H1 (cell line): ENCODE results near the gene EPS8. TPM values are rescaled to one million over a fixed set of nuclear protein-coding genes. Genes with fewer than 3 reads are reported as not detected.

Experiments used
- CTCF ChIA-PET: fragments of 300-600 bp; sonication (Branson Sonifier 250); formaldehyde crosslinking; loops from one replicate; lab custom pipeline; 2021; ENCODE audit not compliant: partially characterized antibody; lab: Charles Lee
- POLR2A ChIA-PET: fragments of 300-600 bp; sonication (Branson Sonifier 250); formaldehyde crosslinking; loops from one replicate; lab custom pipeline; 2021; ENCODE audit warnings: inconsistent platforms; ENCODE audit not compliant: partially characterized antibody; lab: Charles Lee
- DNase-seq, 2 experiments: peaks; one replicate each; pipeline versions ENCODE4 v3.0.0 to v3.0.0-alpha.2; 2010 to 2022; ENCODE audit warnings: low spot score in 2 of 2, low read depth in 1 of 2, mixed read lengths in 1 of 2
- FAIRE-seq: peaks from 2 replicates; lab custom pipeline; 2011; peaks lifted over from hg19 to GRCh38; lab: Jason Lieb, UNC
- H2AFZ ChIP-seq: 2 replicates; pipeline ENCODE4 v1.8.1; 2012; ENCODE audit warnings: low read length, inconsistent platforms
- H2AK5ac ChIP-seq: 2 replicates; pipeline ENCODE4 v1.6.1; 2013; ENCODE audit warnings: low read depth, low read length
- H2BK120ac ChIP-seq: replicated peaks from 2 replicates; pipeline ENCODE3; 2013; ENCODE audit warnings: low read depth, low read length, inconsistent platforms
- H2BK12ac ChIP-seq: 2 replicates; pipeline ENCODE4 v1.6.1; 2013; ENCODE audit warnings: low read depth, low read length
- H2BK15ac ChIP-seq: 2 replicates; pipeline ENCODE4 v1.6.1; 2013; ENCODE audit warnings: low read length
- H2BK20ac ChIP-seq: 2 replicates; pipeline ENCODE4 v1.6.1; 2013; ENCODE audit warnings: low read length
- H2BK5ac ChIP-seq: 2 replicates; pipeline ENCODE4 v1.6.1; 2013; ENCODE audit warnings: low read depth, low read length
- H3K14ac ChIP-seq: 2 replicates; pipeline ENCODE4 v1.6.1; 2013; ENCODE audit warnings: inconsistent platforms; ENCODE audit not compliant: insufficient read length
- H3K18ac ChIP-seq: 2 replicates; pipeline ENCODE4 v1.6.1; 2013; ENCODE audit warnings: low read length; ENCODE audit errors: extremely low read depth
- H3K23ac ChIP-seq: 2 replicates; pipeline ENCODE4 v1.6.1; 2013; ENCODE audit warnings: inconsistent platforms; ENCODE audit not compliant: insufficient read length
- H3K23me2 ChIP-seq: 2 replicates; pipeline ENCODE4 v1.6.1; 2013; ENCODE audit warnings: low read depth, low read length
- H3K27ac ChIP-seq: 2 replicates; pipeline ENCODE4 v1.6.1; 2011; ENCODE audit warnings: low read depth, low read length, inconsistent platforms
- H3K27me3 ChIP-seq, 4 experiments: replicated peaks in 1 of 4; 1 replicate in 1 of 4; 2 replicates in 3 of 4; pipeline versions ENCODE4 v1.6.1 to v1.8.1; 2011 to 2013; ENCODE audit warnings: low read length in 3 of 4, mild to moderate bottlenecking in 3 of 4, inconsistent platforms in 2 of 4, mixed read lengths in 2 of 4, moderate library complexity in 1 of 4; ENCODE audit not compliant: control insufficient read depth in 3 of 4, insufficient read depth in 3 of 4; ENCODE audit errors: extremely low read depth in 1 of 4
- H3K36me3 ChIP-seq, 4 experiments: 2 replicates each; pipeline versions ENCODE4 v1.6.1 to v1.8.1; 2011 to 2013; ENCODE audit warnings: mild to moderate bottlenecking in 4 of 4, low read length in 3 of 4, moderate library complexity in 2 of 4, control low read depth in 1 of 4, inconsistent platforms in 1 of 4; ENCODE audit not compliant: insufficient read depth in 4 of 4, control insufficient read depth in 2 of 4
- H3K4ac ChIP-seq: replicated peaks from 2 replicates; pipeline ENCODE3; 2013; ENCODE audit warnings: low read length, low read depth, mixed read lengths, inconsistent platforms; ENCODE audit not compliant: insufficient read length
- H3K4me1 ChIP-seq, 4 experiments: replicated peaks in 1 of 4; 1 replicate in 1 of 4; 2 replicates in 3 of 4; pipeline versions ENCODE4 v1.6.1 to v1.8.1; 2011 to 2013; ENCODE audit warnings: low read length in 3 of 4, inconsistent platforms in 2 of 4, mixed read lengths in 1 of 4; ENCODE audit not compliant: insufficient read depth in 4 of 4, control insufficient read depth in 3 of 4
- H3K4me2 ChIP-seq, 2 experiments: 2 replicates each; pipeline versions ENCODE4 v1.6.1 to v1.8.1; 2011 to 2013; ENCODE audit warnings: low read depth in 2 of 2, low read length in 2 of 2, control low read depth in 1 of 2, inconsistent platforms in 1 of 2, mild to moderate bottlenecking in 1 of 2; ENCODE audit not compliant: insufficient read depth in 1 of 2
- H3K4me3 ChIP-seq, 4 experiments: fragments of 200-600, 300-600 bp in 1 of 4; sonication (generic), shearing (Covaris generic), sonication (Bioruptor Twin) in 1 of 4; 2 replicates each; pipeline versions ENCODE4 v1.5.1 to v1.8.1; 2011 to 2016; ENCODE audit warnings: low read length in 4 of 4, low read depth in 3 of 4, control low read depth in 2 of 4, inconsistent platforms in 2 of 4, mild to moderate bottlenecking in 2 of 4, mixed read lengths in 1 of 4, moderate library complexity in 1 of 4; ENCODE audit not compliant: insufficient read depth in 2 of 4; ENCODE audit errors: extremely low read depth in 1 of 4
- H3K56ac ChIP-seq: replicated peaks from 2 replicates; pipeline ENCODE3; 2013; ENCODE audit warnings: low read depth, mild to moderate bottlenecking, mixed read lengths, low read length, inconsistent platforms; ENCODE audit not compliant: insufficient read length
- H3K79me1 ChIP-seq: 2 replicates; pipeline ENCODE4 v1.6.1; 2013; ENCODE audit warnings: low read depth, low read length, control low read depth
- H3K79me2 ChIP-seq, 2 experiments: 2 replicates each; pipeline versions ENCODE4 v1.6.1 to v1.8.1; 2012 to 2013; ENCODE audit warnings: low read length in 2 of 2, mild to moderate bottlenecking in 2 of 2, inconsistent platforms in 1 of 2; ENCODE audit not compliant: insufficient read depth in 2 of 2, control insufficient read depth in 1 of 2
- H3K9ac ChIP-seq, 4 experiments: replicated peaks in 1 of 4; 1 replicate in 1 of 4; 2 replicates in 3 of 4; pipeline versions ENCODE4 v1.6.1 to v1.8.1; 2011 to 2013; ENCODE audit warnings: low read depth in 3 of 4, low read length in 3 of 4, control low read depth in 2 of 4, mild to moderate bottlenecking in 2 of 4, moderate library complexity in 2 of 4, inconsistent platforms in 1 of 4; ENCODE audit errors: extremely low read depth in 1 of 4
- H3K9me3 ChIP-seq, 2 experiments: 2 replicates each; pipeline versions ENCODE4 v1.6.1 to v1.8.1; 2012 to 2013; ENCODE audit warnings: mild to moderate bottlenecking in 2 of 2, moderate library complexity in 2 of 2, control low read depth in 1 of 2, inconsistent platforms in 1 of 2, low read depth in 1 of 2, low read length in 1 of 2, mixed read lengths in 1 of 2; ENCODE audit not compliant: insufficient read depth in 2 of 2
- H4K20me1 ChIP-seq, 2 experiments: replicated peaks in 1 of 2; 2 replicates each; pipeline versions ENCODE3 to v1.8.1; 2011 to 2013; ENCODE audit warnings: inconsistent platforms in 2 of 2, low read length in 2 of 2, mild to moderate bottlenecking in 1 of 2; ENCODE audit not compliant: insufficient read depth in 2 of 2, control insufficient read depth in 1 of 2
- H4K5ac ChIP-seq: 2 replicates; pipeline ENCODE4 v1.6.1; 2013; ENCODE audit warnings: low read length, low read depth, mixed read lengths, inconsistent platforms; ENCODE audit not compliant: insufficient read length
- H4K8ac ChIP-seq: 2 replicates; pipeline ENCODE4 v1.8.0; 2013; ENCODE audit warnings: mild to moderate bottlenecking, moderate library complexity, low read length, inconsistent platforms; ENCODE audit not compliant: insufficient read depth; ENCODE audit errors: extremely low read depth
- H4K91ac ChIP-seq: replicated peaks from 2 replicates; pipeline ENCODE3; 2013; ENCODE audit warnings: low read length, mixed read lengths, inconsistent platforms; ENCODE audit not compliant: insufficient read length
- JUND ChIP-seq: IDR thresholded peaks from 2 replicates; pipeline ENCODE4 v1.6.1; 2011; ENCODE audit warnings: mild to moderate bottlenecking, improper control_type of control experiment, low read length
- POLR2AphosphoS5 ChIP-seq: IDR thresholded peaks from 2 replicates; pipeline ENCODE4 v1.6.1; 2011; ENCODE audit warnings: low read depth, low read length
- POU5F1 ChIP-seq: IDR thresholded peaks from 2 replicates; pipeline ENCODE4 v1.6.1; 2011; ENCODE audit warnings: low read depth, mild to moderate bottlenecking, low read length, moderate library complexity
- YY1 ChIP-seq: IDR thresholded peaks from 2 replicates; pipeline ENCODE4 v1.6.1; 2011; ENCODE audit warnings: low read depth, mild to moderate bottlenecking, low read length
- WGBS, 2 experiments: shearing (Covaris generic) in 1 of 2; methylation state at CpG; one replicate each; pipeline versions ENCODE4 v1.1.6 to v1.1.7; 2013 to 2015; ENCODE audit warnings: low lambda C conversion rate in 2 of 2, mixed read lengths in 2 of 2, inconsistent platforms in 1 of 2, low coverage in 1 of 2, missing lambda C conversion rate in 1 of 2; ENCODE audit not compliant: insufficient replicate concordance in 2 of 2, insufficient coverage in 1 of 2, insufficient read length in 1 of 2; ENCODE audit errors: extremely low coverage in 1 of 2, missing lambda C conversion rate in 1 of 2; 5-methylcytosine and 5-hydroxymethylcytosine counted together
- polyA plus RNA-seq, 7 experiments: library from polyadenylated mRNA; depleted of rRNA in 3 of 7; stranded (reverse) in 5 of 7; unstranded in 2 of 7; fragments of >200 nt in 5 of 7; fragments of 200-250 nt in 2 of 7; gene quantifications; 1 replicate in 5 of 7; 2 replicates in 1 of 7; 4 replicates in 1 of 7; pipeline versions ENCODE4 v1.2.1 to v1.2.3, GENCODE V29; 2011 to 2013; ENCODE audit warnings: missing spikeins in 2 of 7, mixed read lengths in 2 of 7
- total RNA-seq: library from RNA; stranded (reverse); fragmentation: NEBNext Ultra II Directional; extraction: Animal tissue kit (Norgen Biotek cat#: 25700); gene quantifications from 2 replicates; pipeline ENCODE4 v1.2.1, GENCODE V29; 2021
- TF ChIP-seq, protein P1 (sequence below), 3 experiments: IDR thresholded peaks; 1 replicate in 2 of 3; 2 replicates in 1 of 3; pipeline versions ENCODE4 v1.5.1 to v1.6.1; 2011; ENCODE audit warnings: low read length in 3 of 3, mild to moderate bottlenecking in 3 of 3, inconsistent platforms in 2 of 3, low read depth in 1 of 3, moderate library complexity in 1 of 3; ENCODE audit not compliant: insufficient read depth in 1 of 3; ENCODE audit errors: control extremely low read depth in 1 of 3
- TF ChIP-seq, protein P2 (sequence below): IDR thresholded peaks from 2 replicates; pipeline ENCODE4 v1.6.1; 2011; ENCODE audit warnings: low read length, improper control_type of control experiment

The EPS8 gene
- total and polyA plus RNA-seq, 2 of the 8 experiments (the other 6 are each of a cell fraction or from before 2014, with no cell fraction given): 3.0 to 4.6 TPM

DNA sequence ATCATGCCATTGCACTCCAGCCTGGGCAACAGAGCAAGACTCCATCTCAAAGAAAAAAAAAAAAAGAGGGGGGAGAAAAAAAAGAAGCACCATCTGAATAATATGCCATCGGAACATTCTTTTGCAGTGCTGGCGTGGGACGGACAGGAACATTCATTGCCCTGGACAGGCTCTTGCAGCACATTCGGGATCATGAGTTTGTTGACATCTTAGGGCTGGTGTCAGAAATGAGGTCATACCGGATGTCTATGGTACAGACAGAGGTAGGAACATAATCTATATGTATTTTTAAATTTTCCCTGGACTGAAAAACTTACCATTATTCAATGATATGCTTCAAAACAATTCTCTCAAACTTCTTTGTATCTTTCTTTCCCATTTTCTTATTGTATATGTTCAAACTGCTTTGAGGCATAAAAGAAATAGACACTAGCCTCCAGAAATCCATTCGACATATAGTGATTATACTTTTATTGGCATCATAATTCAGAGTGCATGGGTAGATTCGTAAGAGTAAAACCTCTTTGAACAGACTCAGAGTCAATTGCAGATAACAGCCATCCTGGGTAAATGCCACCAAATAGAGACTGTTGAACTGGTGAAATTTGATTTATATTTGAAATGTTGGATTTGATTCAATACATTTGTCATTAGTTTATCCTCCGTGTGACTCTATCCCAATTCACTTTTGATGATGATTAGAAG is 199.7 kb downstream of the EPS8 start:
- no peak overlapping the region for H2BK15ac ChIP-seq
- H2BK120ac ChIP-seq: no peak overlapping the region
- H2BK20ac ChIP-seq: no peak overlapping the region
- no peak overlapping the region for H3K56ac ChIP-seq
- no peak overlapping the region for H2BK5ac ChIP-seq
- H3K23me2 ChIP-seq: 0 out of 2 replicates have a peak, but pooled peaks cover 2% of the 10 kb centered on the region
- CTCF ChIA-PET: interaction anchor here (0.8 to 7.5 kb wide), 28 partner anchors 13 to 752 kb away, joined by 3 to 76 read pairs (median 4); no protein-coding TSS in a partner anchor
- H4K91ac ChIP-seq: no peak overlapping the region
- no peak overlapping the region for H3K9ac ChIP-seq
- H3K79me1 ChIP-seq: no peaks in the 10 kb centered on the region
- H2AK5ac ChIP-seq: no peak overlapping the region
- H4K20me1 ChIP-seq: no peaks in the 10 kb centered on the region
- no peak overlapping the region for H2AFZ ChIP-seq
- no peaks in the 10 kb centered on the region for H3K27me3 ChIP-seq
- H4K5ac ChIP-seq: no peak overlapping the region
- H3K4me2 ChIP-seq: peak overlapping the region in 1 of 2 experiments; percentile 40; a peak in 1 of 4 replicates
- no peak overlapping the region for H3K18ac ChIP-seq
- no peak overlapping the region for H3K23ac ChIP-seq
- POLR2A ChIA-PET: no interaction called here
- no peak for DNase-seq
- H4K8ac ChIP-seq: no peak overlapping the region
- no peak overlapping the region for H3K27ac ChIP-seq
- no peak overlapping the region for H3K4ac ChIP-seq
- H3K14ac ChIP-seq: no peak overlapping the region
- TF ChIP-seq POU5F1 (no peak), JUND (no peak), YY1 (no peak), POLR2AphosphoS5 (no peak)
- TF ChIP-seq, protein P1, sequence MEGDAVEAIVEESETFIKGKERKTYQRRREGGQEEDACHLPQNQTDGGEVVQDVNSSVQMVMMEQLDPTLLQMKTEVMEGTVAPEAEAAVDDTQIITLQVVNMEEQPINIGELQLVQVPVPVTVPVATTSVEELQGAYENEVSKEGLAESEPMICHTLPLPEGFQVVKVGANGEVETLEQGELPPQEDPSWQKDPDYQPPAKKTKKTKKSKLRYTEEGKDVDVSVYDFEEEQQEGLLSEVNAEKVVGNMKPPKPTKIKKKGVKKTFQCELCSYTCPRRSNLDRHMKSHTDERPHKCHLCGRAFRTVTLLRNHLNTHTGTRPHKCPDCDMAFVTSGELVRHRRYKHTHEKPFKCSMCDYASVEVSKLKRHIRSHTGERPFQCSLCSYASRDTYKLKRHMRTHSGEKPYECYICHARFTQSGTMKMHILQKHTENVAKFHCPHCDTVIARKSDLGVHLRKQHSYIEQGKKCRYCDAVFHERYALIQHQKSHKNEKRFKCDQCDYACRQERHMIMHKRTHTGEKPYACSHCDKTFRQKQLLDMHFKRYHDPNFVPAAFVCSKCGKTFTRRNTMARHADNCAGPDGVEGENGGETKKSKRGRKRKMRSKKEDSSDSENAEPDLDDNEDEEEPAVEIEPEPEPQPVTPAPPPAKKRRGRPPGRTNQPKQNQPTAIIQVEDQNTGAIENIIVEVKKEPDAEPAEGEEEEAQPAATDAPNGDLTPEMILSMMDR (IDR thresholded peaks at IDR 0.05; ENCODE audit: control extremely low read depth in 1 of 3, insufficient read depth in 1 of 3, low read depth in 1 of 3, low read length in 3 of 3): no peak
- TF ChIP-seq, protein P2, sequence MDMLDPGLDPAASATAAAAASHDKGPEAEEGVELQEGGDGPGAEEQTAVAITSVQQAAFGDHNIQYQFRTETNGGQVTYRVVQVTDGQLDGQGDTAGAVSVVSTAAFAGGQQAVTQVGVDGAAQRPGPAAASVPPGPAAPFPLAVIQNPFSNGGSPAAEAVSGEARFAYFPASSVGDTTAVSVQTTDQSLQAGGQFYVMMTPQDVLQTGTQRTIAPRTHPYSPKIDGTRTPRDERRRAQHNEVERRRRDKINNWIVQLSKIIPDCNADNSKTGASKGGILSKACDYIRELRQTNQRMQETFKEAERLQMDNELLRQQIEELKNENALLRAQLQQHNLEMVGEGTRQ: no peak
- TF ChIP-seq, all 59 proteins: peak for 0
- Histone ChIP-seq H2BK12ac (no peak overlapping the region), H3K36me3 (no peaks in the 10 kb centered on the region), H3K9me3 (no peaks in the 10 kb centered on the region), H3K4me1 (no peaks in the 10 kb centered on the region), H3K79me2 (no peaks in the 10 kb centered on the region), H3K4me3 (no peak overlapping the region)
- WGBS, 2 experiments: 87% methylated on average over 8 of the region's 8 CpGs; no CpG with 5 or more reads in 1 of the 2 experiments
- FAIRE-seq: no peak
